ENCODE measurements around the gene ZFAND3. TPM values are rescaled to one million over a fixed set of nuclear protein-coding genes. Genes with fewer than 3 reads are reported as not detected.

The ZFAND3 gene
- total RNA-seq, 2 experiments from 2014 or later: 34.4 to 37.0 TPM

- Mint-ChIP-seq H3K27ac (no peak overlapping the region), H3K4me1 (ENCODE audit: low read depth) (peaks cover 30% of the 10 kb centered on the region), H3K9me3 (no peaks in the 10 kb centered on the region), H3K4me3 (no peak overlapping the region), H3K36me3 (ENCODE audit: low read depth) (peaks cover 48% of the 10 kb centered on the region), H3K27me3 (no peaks in the 10 kb centered on the region)
- no peak overlapping the region for H3K27ac ChIP-seq (ENCODE audit: low read depth in 1 of 2, low read length in 2 of 2)
- no peaks in the 10 kb centered on the region for H3K9me3 ChIP-seq (ENCODE audit: control insufficient read depth in 1 of 2, insufficient read depth in 1 of 2, low read length in 2 of 2)
- no peaks in the 10 kb centered on the region for H3K4me1 ChIP-seq (ENCODE audit: insufficient read depth, low read length)
- TF ChIP-seq CTCF (IDR thresholded peaks at IDR 0.05): no peak
- ChIA-PET CTCF (no interaction called here), POLR2A (no interaction called here)
- ATAC-seq (ENCODE audit: poor library complexity) (no peak), DNase-seq (no peak)
- no peaks in the 10 kb centered on the region for H3K27me3 ChIP-seq (ENCODE audit: control insufficient read depth in 1 of 2, insufficient read depth in 2 of 2, low read length in 2 of 2)
- peaks cover 3% of the 10 kb centered on the region for H3K36me3 ChIP-seq (ENCODE audit: insufficient read depth, low read length)
- H3K4me3 ChIP-seq (ENCODE audit: low read length): no peak overlapping the region
- intact Hi-C loops (cut with DNase I, micrococcal nuclease): no loop called here
Measured at GRCh38 chr6:38105066-38105465, 285.5 kb downstream of the ZFAND3 start.

- Mint-ChIP-seq H3K9me3 (no peaks in the 10 kb centered on the region), H3K27ac (no peak overlapping the region), H3K36me3 (ENCODE audit: low read depth) (peaks cover 43% of the 10 kb centered on the region), H3K4me3 (no peak overlapping the region), H3K27me3 (no peaks in the 10 kb centered on the region), H3K4me1 (ENCODE audit: low read depth) (peaks cover 48% of the 10 kb centered on the region)
- intact Hi-C loops (cut with DNase I, micrococcal nuclease): no loop called here
- TF ChIP-seq CTCF (IDR thresholded peaks at IDR 0.05): no peak
- ChIA-PET CTCF (no interaction called here), POLR2A (no interaction called here)
- Histone ChIP-seq H3K4me3 (ENCODE audit: low read length) (no peak overlapping the region), H3K9me3 (ENCODE audit: control insufficient read depth in 1 of 2, insufficient read depth in 1 of 2, low read length in 2 of 2) (no peaks in the 10 kb centered on the region), H3K36me3 (ENCODE audit: insufficient read depth, low read length) (no peaks in the 10 kb centered on the region), H3K27me3 (ENCODE audit: control insufficient read depth in 1 of 2, insufficient read depth in 2 of 2, low read length in 2 of 2) (no peaks in the 10 kb centered on the region), H3K27ac (ENCODE audit: low read depth in 1 of 2, low read length in 2 of 2) (no peak overlapping the region), H3K4me1 (ENCODE audit: insufficient read depth, low read length) (no peaks in the 10 kb centered on the region)
- DNase-seq (no peak), ATAC-seq (ENCODE audit: poor library complexity) (no peak)
Measured at GRCh38 chr6:38107073-38107472, 287.5 kb downstream of the ZFAND3 start.

- ATAC-seq (ENCODE audit: poor library complexity) (no peak), DNase-seq (no peak)
- peaks cover 27% of the 10 kb centered on the region for H3K36me3 Mint-ChIP-seq (ENCODE audit: low read depth)
- Histone ChIP-seq H3K27me3 (ENCODE audit: control insufficient read depth in 1 of 2, insufficient read depth in 2 of 2, low read length in 2 of 2) (no peaks in the 10 kb centered on the region), H3K4me3 (ENCODE audit: low read length) (no peak overlapping the region), H3K27ac (ENCODE audit: low read depth in 1 of 2, low read length in 2 of 2) (no peak overlapping the region), H3K4me1 (ENCODE audit: insufficient read depth, low read length) (no peaks in the 10 kb centered on the region), H3K9me3 (ENCODE audit: control insufficient read depth in 1 of 2, insufficient read depth in 1 of 2, low read length in 2 of 2) (no peaks in the 10 kb centered on the region), H3K36me3 (ENCODE audit: insufficient read depth, low read length) (no peaks in the 10 kb centered on the region)
- no peaks in the 10 kb centered on the region for H3K9me3 Mint-ChIP-seq
- no peak overlapping the region for H3K27ac Mint-ChIP-seq
- no peak for TF ChIP-seq CTCF (IDR thresholded peaks at IDR 0.05)
- POLR2A ChIA-PET: no interaction called here
- intact Hi-C loops (cut with DNase I, micrococcal nuclease): no loop called here
- no peaks in the 10 kb centered on the region for H3K27me3 Mint-ChIP-seq
- no peak overlapping the region for H3K4me3 Mint-ChIP-seq
- H3K4me1 Mint-ChIP-seq (ENCODE audit: low read depth): peaks cover 55% of the 10 kb centered on the region
- CTCF ChIA-PET: interaction anchor here (1.2 to 2.7 kb wide), 2 partner anchors 10 to 812 kb away, joined by 4 to 8 read pairs; no protein-coding TSS in a partner anchor
Measured at GRCh38 chr6:38110481-38110971, 291.0 kb downstream of the ZFAND3 start.
